Endothelial cell of umbilical vein (primary cell): ENCODE data around the gene SLC13A5.

Source experiments
- EZH2 ChIP-seq: IDR thresholded peaks from 2 replicates; pipeline ENCODE4 v1.6.1; 2012; ENCODE audit warnings: borderline replicate concordance, low read depth, mild to moderate bottlenecking, moderate library complexity, low read length, inconsistent platforms; ENCODE audit not compliant: severe bottlenecking
- POLR2A ChIP-seq: IDR thresholded peaks from 2 replicates; pipeline ENCODE4 v1.6.1; 2012; ENCODE audit warnings: low read depth, mild to moderate bottlenecking, control low read depth, low read length
- POLR2AphosphoS5 ChIP-seq: IDR thresholded peaks from 2 replicates; pipeline ENCODE4 v1.6.1; 2012; ENCODE audit warnings: low read depth, mild to moderate bottlenecking, control low read depth, low read length, moderate library complexity; ENCODE audit not compliant: insufficient read depth

DNA sequence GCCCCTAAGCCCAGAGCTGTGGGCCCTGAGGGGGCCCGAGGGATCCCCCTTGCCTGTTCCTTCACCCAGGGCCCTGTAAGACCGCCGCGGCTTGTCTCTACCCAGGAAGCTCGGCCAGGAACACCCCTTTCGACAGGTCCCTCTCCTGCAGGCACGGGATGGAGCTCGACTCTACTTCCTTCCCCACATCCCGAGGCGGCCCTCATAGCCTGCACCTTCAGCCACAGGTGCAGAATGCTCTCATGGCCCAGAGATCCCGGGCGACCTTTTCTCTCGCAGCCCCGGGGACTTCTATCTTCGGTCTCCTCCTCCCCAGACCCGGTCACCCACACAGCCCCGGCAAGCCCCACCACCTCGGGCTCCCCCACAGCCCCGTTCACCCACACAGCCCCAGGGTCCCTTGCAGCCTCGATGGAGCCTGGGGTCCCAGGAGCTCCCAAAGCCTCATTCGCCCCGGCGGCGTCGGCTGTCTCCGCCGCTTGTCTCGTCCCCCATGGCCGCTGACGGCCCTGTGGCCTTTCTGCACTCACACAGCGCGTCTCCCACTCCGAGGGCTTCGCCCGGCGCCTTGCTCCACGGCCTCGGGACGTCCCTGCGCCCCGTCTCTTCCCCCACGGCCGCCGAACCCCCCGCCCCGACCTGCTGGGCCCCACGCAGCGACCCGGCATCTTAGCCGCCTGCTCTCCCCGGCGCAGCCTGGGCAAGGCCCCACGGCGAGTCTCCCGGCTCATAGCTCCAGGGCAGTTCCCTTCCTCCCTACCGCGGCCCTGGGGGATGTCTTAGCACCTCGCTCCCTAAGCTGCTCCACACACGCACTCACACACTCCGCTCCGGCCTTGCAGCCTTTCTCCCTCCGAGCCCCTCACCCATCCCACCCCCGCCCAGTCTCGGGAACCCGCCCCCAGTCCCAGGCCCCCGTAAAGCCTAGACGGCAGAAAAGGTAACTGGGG, 73.3 kb downstream of the SLC13A5 start:
- no peak for TF ChIP-seq POLR2A
- TF ChIP-seq EZH2, result no peak
- TF ChIP-seq POLR2AphosphoS5, result no peak
